Measurements from ENCODE around the gene SUGP2.

SUGP2 gene

DNA sequence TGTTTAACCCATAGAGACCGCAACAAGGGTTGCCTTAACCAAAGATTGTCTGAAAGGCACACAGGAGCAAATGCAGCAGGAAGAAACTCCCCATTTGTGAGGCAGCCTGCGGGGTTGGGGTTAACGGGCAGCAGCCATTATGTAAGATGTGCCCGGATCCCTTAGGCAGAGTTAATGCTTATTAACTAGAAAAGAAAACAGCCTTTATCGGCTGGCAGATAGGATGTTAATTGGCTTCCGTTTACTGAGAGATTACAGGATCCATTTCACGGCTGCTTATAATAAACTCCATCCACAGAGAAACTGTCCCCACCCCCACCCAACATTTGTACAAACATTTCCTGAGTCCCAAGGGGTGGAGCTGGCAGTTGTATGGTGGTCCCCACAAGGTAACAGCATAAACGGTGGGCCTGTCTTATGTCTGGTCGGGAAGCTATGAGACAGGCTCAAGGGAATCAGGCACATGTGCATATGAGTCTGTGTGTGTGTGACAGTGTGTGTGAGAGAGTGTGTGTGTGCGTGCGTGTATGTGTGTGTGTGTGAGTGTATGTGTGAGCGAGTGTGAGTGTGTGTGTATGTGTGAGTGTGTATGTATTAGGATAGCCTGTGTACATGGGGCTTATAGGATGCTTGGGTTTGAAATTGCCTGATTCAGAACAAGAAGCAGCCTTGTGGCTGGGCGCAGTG lies 41.0 kb upstream of the SUGP2 start:
- TF ChIP-seq, protein P1, sequence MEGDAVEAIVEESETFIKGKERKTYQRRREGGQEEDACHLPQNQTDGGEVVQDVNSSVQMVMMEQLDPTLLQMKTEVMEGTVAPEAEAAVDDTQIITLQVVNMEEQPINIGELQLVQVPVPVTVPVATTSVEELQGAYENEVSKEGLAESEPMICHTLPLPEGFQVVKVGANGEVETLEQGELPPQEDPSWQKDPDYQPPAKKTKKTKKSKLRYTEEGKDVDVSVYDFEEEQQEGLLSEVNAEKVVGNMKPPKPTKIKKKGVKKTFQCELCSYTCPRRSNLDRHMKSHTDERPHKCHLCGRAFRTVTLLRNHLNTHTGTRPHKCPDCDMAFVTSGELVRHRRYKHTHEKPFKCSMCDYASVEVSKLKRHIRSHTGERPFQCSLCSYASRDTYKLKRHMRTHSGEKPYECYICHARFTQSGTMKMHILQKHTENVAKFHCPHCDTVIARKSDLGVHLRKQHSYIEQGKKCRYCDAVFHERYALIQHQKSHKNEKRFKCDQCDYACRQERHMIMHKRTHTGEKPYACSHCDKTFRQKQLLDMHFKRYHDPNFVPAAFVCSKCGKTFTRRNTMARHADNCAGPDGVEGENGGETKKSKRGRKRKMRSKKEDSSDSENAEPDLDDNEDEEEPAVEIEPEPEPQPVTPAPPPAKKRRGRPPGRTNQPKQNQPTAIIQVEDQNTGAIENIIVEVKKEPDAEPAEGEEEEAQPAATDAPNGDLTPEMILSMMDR (IDR thresholded peaks at IDR 0.05) = no peak

DNA sequence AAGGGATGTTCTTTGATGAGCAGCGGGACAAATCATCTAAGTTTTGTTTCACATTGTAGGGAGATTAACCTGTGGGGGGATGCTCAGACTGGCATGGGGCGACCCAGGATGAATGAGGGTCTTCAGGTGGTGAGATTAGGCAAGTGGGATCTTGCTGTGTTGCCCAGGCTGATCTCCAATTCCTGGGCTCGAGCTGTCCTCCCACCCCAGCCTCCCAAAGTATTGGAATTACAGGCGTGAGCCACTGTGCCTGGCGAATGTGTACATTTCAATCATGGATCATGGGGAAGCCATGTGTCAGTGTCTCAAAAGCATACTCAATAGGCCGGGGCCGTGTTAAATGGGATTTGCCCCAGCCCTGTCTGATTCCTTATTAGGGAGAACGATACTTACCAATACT lies 38.6 kb upstream of the SUGP2 start:
- TF ChIP-seq, protein P1 (IDR thresholded peaks at IDR 0.05) = no peak

DNA sequence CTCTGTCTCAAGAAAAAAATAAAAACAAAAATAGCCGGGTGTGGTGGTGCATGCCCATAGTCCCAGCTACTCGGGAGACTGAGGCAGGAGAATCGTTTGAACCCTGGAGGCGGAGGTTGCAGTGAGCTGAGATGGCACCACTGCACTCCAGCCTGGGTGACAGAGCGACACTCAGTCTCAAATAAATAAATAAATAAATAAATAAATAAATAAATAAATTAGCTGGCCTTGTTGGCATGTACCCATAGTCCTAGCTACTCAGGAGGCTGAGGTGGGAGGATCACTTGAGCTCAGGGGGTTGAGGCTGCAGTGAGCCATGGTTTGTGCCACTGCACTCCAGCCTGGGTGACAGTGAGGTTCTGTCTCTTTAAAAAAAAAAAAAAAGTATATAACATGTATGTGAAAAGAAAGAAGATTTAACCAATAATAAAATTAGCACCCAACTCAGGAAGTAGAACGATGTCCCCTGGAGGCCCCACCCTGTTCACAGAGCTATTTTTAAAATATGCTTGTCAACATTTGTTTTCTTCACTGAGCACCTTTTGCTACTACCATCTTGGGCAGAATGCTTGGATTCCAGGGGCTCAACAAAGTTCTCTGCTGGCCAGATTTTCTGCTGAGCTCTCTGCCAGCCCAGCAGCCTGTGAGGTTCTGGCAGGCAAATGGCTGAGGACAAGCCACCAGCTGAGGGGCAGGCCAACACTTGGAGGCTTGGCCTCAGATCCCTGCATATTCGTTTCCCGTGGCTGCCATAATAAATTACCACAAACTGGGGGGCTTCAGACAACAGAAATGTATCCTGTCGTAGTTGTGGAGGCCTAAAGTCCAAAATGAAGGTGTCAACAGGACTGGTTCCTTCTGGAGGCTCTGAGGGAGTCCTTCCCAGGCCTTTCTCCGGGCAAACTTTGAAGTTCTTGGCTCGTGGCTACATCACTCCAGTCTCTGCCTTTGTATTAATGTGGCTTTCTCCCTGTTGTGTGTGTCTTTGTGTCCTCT lies 35.6 kb upstream of the SUGP2 start:
- TF ChIP-seq, protein P1 (IDR thresholded peaks at IDR 0.05) = no peak

DNA sequence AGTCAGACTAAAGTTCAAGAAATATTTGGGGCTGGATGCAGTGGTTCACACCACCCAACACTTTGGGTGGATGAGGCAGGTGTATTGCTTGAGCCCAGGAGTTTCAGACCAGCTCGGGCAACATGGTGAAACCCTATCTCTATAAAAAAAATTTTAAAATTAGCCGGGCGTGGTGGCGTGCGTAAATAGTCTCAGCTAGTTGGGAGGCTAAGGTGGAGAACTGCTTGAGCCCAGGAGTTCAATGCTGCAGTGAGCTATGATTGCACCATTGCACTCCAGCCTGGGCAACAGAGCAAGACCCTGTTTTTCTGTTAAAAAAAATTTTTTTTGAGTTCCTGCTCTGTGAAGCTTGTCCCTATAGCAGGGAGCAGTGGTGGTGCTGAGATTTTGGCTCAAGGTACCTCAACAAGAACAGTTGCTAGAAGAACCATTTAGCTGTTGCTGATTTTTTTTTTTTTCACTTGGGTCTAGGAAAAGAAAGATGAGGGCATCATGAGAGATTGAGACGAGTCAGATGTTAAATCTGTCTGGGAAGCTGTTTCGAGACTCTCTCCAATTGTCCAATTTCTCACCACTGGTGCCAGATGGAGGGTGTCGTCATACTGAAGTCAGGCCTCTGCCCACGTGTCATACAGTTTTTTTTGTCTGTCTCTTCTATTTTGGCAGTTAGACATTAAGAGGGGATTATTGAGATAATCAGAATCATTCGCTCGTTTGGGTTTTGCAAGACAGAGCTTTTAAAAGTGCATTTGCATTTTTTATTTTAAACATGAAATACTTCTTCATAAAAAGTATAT lies 34.2 kb upstream of the SUGP2 start:
- TF ChIP-seq, protein P1 (IDR thresholded peaks at IDR 0.05) = no peak

DNA sequence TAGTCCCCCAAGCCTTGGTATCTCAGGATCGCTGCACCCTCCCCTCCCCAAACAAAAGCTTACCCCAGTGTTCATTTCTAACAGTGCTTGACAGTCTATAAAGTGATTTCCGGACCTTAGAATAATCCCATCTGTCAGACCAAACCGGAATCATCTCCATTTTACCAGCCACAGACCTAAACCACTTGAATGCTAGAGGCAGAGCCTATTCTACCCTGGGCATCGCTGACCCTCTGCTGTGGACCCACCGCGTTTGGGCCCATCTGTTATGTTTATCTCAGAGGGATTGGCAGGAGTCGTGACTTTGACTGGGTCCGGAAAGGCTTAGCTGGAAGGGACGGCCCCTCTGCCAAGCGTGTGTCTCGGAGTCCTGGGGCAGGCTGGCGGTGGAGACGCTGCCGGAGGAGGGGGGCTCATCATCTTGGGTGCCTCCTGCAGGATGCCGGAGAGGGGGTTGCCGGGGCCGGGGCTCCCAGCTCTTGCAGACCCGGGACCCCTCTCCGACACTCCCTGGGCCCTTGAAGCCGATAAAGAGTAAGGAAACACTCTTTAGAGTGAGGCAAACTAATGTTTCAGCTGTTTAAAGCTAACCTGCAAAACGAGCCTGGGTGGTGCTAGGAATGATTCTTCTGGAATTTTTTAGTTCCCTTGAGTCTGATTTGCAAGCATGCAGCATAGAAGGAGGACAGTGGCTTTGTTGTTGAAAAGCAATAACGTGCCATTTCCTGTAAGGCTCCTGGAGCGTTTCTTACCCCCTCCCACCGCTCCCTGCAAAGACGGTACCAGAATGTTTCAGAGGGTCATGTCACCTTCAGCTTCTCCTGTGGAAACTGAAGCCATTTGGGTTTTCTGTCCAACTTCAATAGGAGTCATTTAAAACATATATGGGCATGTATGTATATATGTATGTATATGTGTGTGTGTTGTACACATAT lies 31.8 kb upstream of the SUGP2 start:
- TF ChIP-seq, protein P1 (IDR thresholded peaks at IDR 0.05) = no peak

DNA sequence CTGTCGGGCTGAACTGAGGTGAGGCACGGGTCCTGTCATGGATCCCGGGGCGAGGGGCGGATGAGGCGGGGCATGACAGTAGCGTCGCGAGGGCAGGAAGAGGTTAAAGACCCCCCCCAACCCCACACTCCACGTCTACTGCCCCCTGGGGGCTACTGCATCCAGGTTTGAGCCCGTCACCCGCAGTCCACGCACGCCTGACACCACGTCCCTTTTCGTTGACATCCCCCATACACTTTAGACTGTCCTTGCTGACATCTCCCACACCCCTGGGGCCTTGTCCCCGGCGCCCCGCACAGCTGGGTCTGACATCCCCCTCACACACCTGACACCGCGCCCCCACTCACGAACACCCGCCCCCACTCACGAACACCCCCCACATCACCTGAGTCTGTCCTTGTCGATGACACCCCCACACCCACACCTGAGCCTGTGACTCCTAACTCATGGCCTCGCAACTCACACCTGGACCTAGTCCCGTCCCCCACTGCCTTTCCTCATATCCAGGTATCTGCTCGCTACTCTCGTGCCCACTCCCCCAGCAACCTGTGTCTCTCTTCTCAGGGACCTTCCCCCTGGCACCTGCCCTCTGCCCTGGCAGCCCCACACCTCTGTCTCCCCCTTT lies 30.9 kb upstream of the SUGP2 start:
- TF ChIP-seq, protein P1 (IDR thresholded peaks at IDR 0.05) = no peak; the same call in 1 of the 2 replicates

Data from LNCAP (cell line).